Measurements from ENCODE around the gene IVL. TPM values are rescaled to one million over a fixed set of nuclear protein-coding genes. Genes with fewer than 3 reads are reported as not detected.

IVL gene
- polyA plus RNA-seq (2013, experiment 1 of 2; ENCODE audit: insufficient read length) = not detected
- 0.16 TPM for polyA plus RNA-seq (2013, experiment 2 of 2; ENCODE audit: insufficient read length)

- no peak for DNase-seq
Observed at GRCh38 chr1:152907686-152908601, at the start of gene IVL. TSS of gene IVL (plus strand) at chr1:152908546. CDS start at chr1:152909798, 1,252 bp downstream.

GRCh38 chr1:152859696-152860095 is 48.6 kb upstream of the IVL start, which contains the start of gene LCE7A:
TSS of gene LCE7A (plus strand) at chr1:152859996. CDS start at chr1:152860698, 702 bp downstream.
- no peak for DNase-seq

GRCh38 chr1:152860129-152860528 is 48.2 kb upstream of the IVL start:
- DNase-seq = no peak

GRCh38 chr1:152861374-152861773 is 47.0 kb upstream of the IVL start:
- DNase-seq = no peak

- DNase-seq = no peak
Observed at GRCh38 chr1:152864443-152864842, 43.9 kb upstream of the IVL start.

- DNase-seq = no peak
Observed at GRCh38 chr1:152866321-152866720, 42.0 kb upstream of the IVL start.

- DNase-seq = peak; percentile 64
Observed at GRCh38 chr1:152869808-152870419, 38.4 kb upstream of the IVL start.

- peak; percentile 15 for DNase-seq
Observed at GRCh38 chr1:152870831-152871730, 37.3 kb upstream of the IVL start.

GRCh38 chr1:152871731-152872126 is 36.6 kb upstream of the IVL start:
- DNase-seq = no peak

- peak; percentile 33 for DNase-seq
Observed at GRCh38 chr1:152873495-152873894, 34.9 kb upstream of the IVL start.

GRCh38 chr1:152876827-152877226 is 31.5 kb upstream of the IVL start:
- DNase-seq = no peak

GRCh38 chr1:152878042-152878441 is 30.3 kb upstream of the IVL start, which contains the start of gene SMCP:
TSS of gene SMCP (plus strand) at chr1:152878322. CDS start at chr1:152884423, 6,101 bp downstream.
- no peak for DNase-seq

GRCh38 chr1:152879559-152880198 is 28.7 kb upstream of the IVL start:
- DNase-seq = no peak

GRCh38 chr1:152880316-152880715 is 28.0 kb upstream of the IVL start:
- no peak for DNase-seq

- no peak for DNase-seq
Observed at GRCh38 chr1:152880907-152881306, 27.4 kb upstream of the IVL start.

GRCh38 chr1:152884085-152884484 is 24.3 kb upstream of the IVL start:
- DNase-seq = no peak

GRCh38 chr1:152884506-152884905 is 23.8 kb upstream of the IVL start:
- DNase-seq = no peak

GRCh38 chr1:152884966-152885624 is 23.3 kb upstream of the IVL start:
- DNase-seq = peak; percentile 72

GRCh38 chr1:152886085-152886484 is 22.3 kb upstream of the IVL start:
- peak; percentile 46 for DNase-seq

- peak; percentile 31 for DNase-seq
Observed at GRCh38 chr1:152886758-152887409, 21.5 kb upstream of the IVL start.

GRCh38 chr1:152888126-152888525 is 20.2 kb upstream of the IVL start:
- DNase-seq = no peak
